ENCODE measurements around the gene VWA2.

VWA2 gene

GRCh38 chr10:114259824-114260223 is 20.8 kb downstream of the VWA2 start:
- peak; percentile 86 for DNase-seq (ENCODE audit: low read depth)
- no peak overlapping the region for H3K4me3 ChIP-seq (ENCODE audit: control insufficient read depth, low read depth, low read length)
- TF ChIP-seq CTCF (conservative IDR thresholded peaks at IDR 0.05; ENCODE audit: control insufficient read depth, insufficient read depth, low read depth, low read length), result no peak

- DNase-seq (ENCODE audit: low read depth), result no peak
- TF ChIP-seq CTCF (conservative IDR thresholded peaks at IDR 0.05; ENCODE audit: control insufficient read depth, insufficient read depth, low read depth, low read length), result no peak
- H3K4me3 ChIP-seq (ENCODE audit: control insufficient read depth, low read depth, low read length), result no peak overlapping the region
Measured at GRCh38 chr10:114260366-114260765, 21.3 kb downstream of the VWA2 start.

- no peak for TF ChIP-seq CTCF (conservative IDR thresholded peaks at IDR 0.05; ENCODE audit: control insufficient read depth, insufficient read depth, low read depth, low read length)
- H3K4me3 ChIP-seq (ENCODE audit: control insufficient read depth, low read depth, low read length), result no peak overlapping the region
- peak; percentile 41 for DNase-seq (ENCODE audit: low read depth)
Measured at GRCh38 chr10:114261076-114261475, 22.0 kb downstream of the VWA2 start.

DNA sequence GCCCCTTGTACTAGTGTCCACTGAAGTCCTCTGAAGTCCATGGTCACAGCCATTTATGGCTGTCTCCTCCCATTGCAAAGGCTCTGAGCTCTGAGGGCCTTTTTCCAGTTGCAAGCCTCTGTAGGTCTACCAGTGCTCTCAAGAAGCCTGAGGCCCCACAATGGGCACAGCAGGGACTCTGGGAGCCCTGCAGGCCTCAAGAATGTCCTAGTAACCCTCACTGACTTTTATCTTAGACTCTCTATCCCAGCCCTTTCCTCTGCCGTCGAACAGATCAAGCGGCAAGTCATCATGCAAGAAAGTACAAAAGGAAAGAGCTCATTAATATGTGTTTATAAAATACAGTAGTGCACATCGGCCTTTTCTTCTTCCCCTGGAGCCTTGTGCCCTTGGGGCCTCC is 23.4 kb downstream of the VWA2 start:
- TF ChIP-seq CTCF (conservative IDR thresholded peaks at IDR 0.05; ENCODE audit: control insufficient read depth, insufficient read depth, low read depth, low read length), result no peak
- no peak for DNase-seq (ENCODE audit: low read depth)
- no peak overlapping the region for H3K4me3 ChIP-seq (ENCODE audit: control insufficient read depth, low read depth, low read length)

GRCh38 chr10:114265392-114266053 is 26.5 kb downstream of the VWA2 start:
- TF ChIP-seq CTCF (conservative IDR thresholded peaks at IDR 0.05; ENCODE audit: control insufficient read depth, insufficient read depth, low read depth, low read length), result no peak
- H3K4me3 ChIP-seq (ENCODE audit: control insufficient read depth, low read depth, low read length), result no peak overlapping the region
- peak; percentile 83 for DNase-seq (ENCODE audit: low read depth)

GRCh38 chr10:114266521-114266920 is 27.5 kb downstream of the VWA2 start:
- H3K4me3 ChIP-seq (ENCODE audit: control insufficient read depth, low read depth, low read length), result no peak overlapping the region
- TF ChIP-seq CTCF (conservative IDR thresholded peaks at IDR 0.05; ENCODE audit: control insufficient read depth, insufficient read depth, low read depth, low read length), result no peak
- peak; percentile 52 for DNase-seq (ENCODE audit: low read depth)
